Vagina (tissue), 2 donors: Measurements from ENCODE around the gene FAM156B.

Source experiments
- CTCF ChIP-seq, 3 experiments: fragments of 450-650 bp in 2 of 3; fragments of 200-600 bp in 1 of 3; sonication (generic) in 1 of 3; IDR thresholded peaks; one replicate each; pipeline ENCODE4 v1.5.1; 2017 to 2019; ENCODE audit warnings: antibody characterized with exemption in 3 of 3, mild to moderate bottlenecking in 2 of 3, moderate library complexity in 2 of 3
- POLR2A ChIP-seq, 2 donors: fragments of 450-650 bp; IDR thresholded peaks; one replicate each; pipeline ENCODE4 v1.6.1; 2017; ENCODE audit warnings: antibody characterized with exemption in 2 of 2, mild to moderate bottlenecking in 2 of 2, moderate library complexity in 2 of 2
- POLR2AphosphoS5 ChIP-seq, 2 donors: sonication (generic); formaldehyde crosslinking; IDR thresholded peaks; one replicate each; pipeline ENCODE4 v1.9.0; 2017; ENCODE audit warnings: antibody characterized with exemption in 2 of 2, mild to moderate bottlenecking in 2 of 2, low read depth in 1 of 2; ENCODE audit not compliant: insufficient read depth in 1 of 2

DNA sequence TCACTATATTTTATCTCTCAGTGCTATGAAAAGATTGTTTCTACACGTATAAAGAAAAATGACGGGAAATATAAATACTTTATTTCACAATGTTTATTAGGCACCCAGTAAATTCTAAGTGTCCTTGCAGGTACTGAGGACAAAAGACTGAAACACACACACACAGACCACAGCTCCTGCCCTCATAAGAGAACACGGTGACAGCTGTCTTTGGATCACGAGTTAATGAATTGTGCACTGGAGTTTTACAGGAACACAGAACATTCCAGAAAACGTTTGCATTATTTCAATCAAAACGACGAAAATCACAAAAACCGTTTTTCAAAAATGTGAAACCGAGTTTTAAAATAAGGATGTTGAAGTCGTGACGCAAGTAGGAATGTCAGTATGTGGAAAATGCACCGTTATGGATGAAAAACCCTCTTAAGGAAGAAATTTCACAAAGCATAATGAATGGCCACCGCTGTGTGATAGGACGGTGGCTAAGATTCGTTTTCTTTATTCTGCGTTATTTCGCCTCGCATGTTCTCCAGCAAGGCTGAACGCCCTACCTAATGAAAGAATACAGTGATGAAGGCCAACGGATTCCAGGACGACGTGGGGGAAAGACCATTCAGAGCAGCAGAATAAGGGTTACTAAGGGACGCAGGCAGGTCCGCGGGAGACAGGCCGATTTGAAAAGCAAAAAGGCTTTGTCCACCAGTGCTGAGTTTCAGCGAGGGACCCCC lies 37.0 kb downstream of the FAM156B start:
- TF ChIP-seq CTCF (IDR thresholded peaks at IDR 0.05) (no peak), POLR2A (IDR thresholded peaks at IDR 0.05) (no peak), POLR2AphosphoS5 (IDR thresholded peaks at IDR 0.05; ENCODE audit: insufficient read depth in 1 of 2, low read depth in 1 of 2) (no peak)
